Small intestine (tissue), 7 donors: ENCODE data around the gene MFSD11. TPM values are rescaled to one million over a fixed set of nuclear protein-coding genes. Genes with fewer than 3 reads are reported as not detected.
A peak's percentile ranks its signal among the peaks of the same experiment; 100 is the strongest.

Experiments used
- DNase-seq, 2 donors: peaks; one replicate each; pipeline versions ENCODE4 v3.0.0 to v3.0.0-alpha.2; 2013
- FAIRE-seq: peaks from 2 replicates; lab custom pipeline; 2012; peaks lifted over from hg19 to GRCh38; lab: Jason Lieb, UNC
- H3K27ac ChIP-seq, 3 donors: one replicate each; pipeline ENCODE4 v1.5.1; 2013; ENCODE audit warnings: low read length in 2 of 3, mild to moderate bottlenecking in 2 of 3, control low read depth in 1 of 3, inconsistent platforms in 1 of 3, low read depth in 1 of 3, moderate library complexity in 1 of 3
- H3K27me3 ChIP-seq, 3 donors: one replicate each; pipeline ENCODE4 v1.6.1; 2013; ENCODE audit warnings: low read length in 3 of 3, inconsistent platforms in 1 of 3; ENCODE audit not compliant: control insufficient read depth in 3 of 3, insufficient read depth in 3 of 3
- H3K36me3 ChIP-seq, 3 donors: one replicate each; pipeline ENCODE4 v1.6.1; 2013; ENCODE audit warnings: low read length in 3 of 3, inconsistent platforms in 1 of 3, low read depth in 1 of 3, mild to moderate bottlenecking in 1 of 3, moderate library complexity in 1 of 3; ENCODE audit not compliant: control insufficient read depth in 3 of 3, insufficient read depth in 2 of 3
- H3K4me1 ChIP-seq, 3 donors: one replicate each; pipeline ENCODE4 v1.6.1; 2013; ENCODE audit warnings: low read length in 2 of 3, inconsistent platforms in 1 of 3, low read depth in 1 of 3, mild to moderate bottlenecking in 1 of 3, moderate library complexity in 1 of 3; ENCODE audit not compliant: control insufficient read depth in 3 of 3, insufficient read depth in 2 of 3
- H3K4me3 ChIP-seq, 3 donors: one replicate each; pipeline ENCODE4 v1.5.1; 2013; ENCODE audit warnings: low read length in 3 of 3, control low read depth in 1 of 3, inconsistent platforms in 1 of 3, low read depth in 1 of 3, mild to moderate bottlenecking in 1 of 3, moderate library complexity in 1 of 3
- H3K9me3 ChIP-seq, 2 donors: one replicate each; pipeline ENCODE4 v1.6.1; 2013; ENCODE audit warnings: low read depth in 1 of 2, low read length in 1 of 2; ENCODE audit not compliant: control insufficient read depth in 2 of 2, insufficient read depth in 1 of 2
- whole genome bisulfite sequencing, 3 donors: extraction: QIAGEN DNeasy Blood & Tissue Kit; methylation state at CpG; one replicate each; pipeline ENCODE4 v1.1.7; 2013; 5-methylcytosine and 5-hydroxymethylcytosine counted together
- polyA plus RNA-seq, 4 donors: library from polyadenylated mRNA; stranded (reverse) in 3 of 4; unstranded in 1 of 4; fragments of 200-250 nt in 3 of 4; fragments of 120-200 nt in 1 of 4; gene quantifications; one replicate each; pipeline versions ENCODE4 v1.2.1 to v1.2.3, GENCODE V29; 2013
- donor health status: healthy with polysubstance abuse.
- donor health status: control.
- donor health status: control.
- donor health status: Bipolar disorder and iron deficiency.
- donor health status: healthy.

MFSD11 gene
- polyA plus RNA-seq, 4 donors: 8.3 to 28.4 (median 15.2) TPM

DNA sequence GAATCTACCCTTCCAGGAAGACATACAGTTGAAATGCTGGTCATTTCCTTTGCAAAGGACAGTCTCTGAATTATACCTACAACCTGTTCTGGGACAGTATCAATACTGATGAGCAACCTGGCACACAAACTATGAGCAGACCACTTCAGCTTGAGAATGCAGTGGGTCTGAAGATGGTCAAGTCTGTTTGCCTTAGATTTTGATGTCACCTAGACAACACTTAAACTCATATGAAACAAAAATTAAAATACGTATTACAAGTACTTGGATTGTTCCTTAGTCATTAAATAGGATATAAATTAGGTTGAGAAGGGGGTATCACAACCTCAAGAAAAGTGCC, 4.3 kb upstream of the MFSD11 start:
- Histone ChIP-seq H3K36me3 (peaks cover 9 to 29% (median 12%) of the 10 kb centered on the region in 3 donors), H3K27me3 (no peaks in the 10 kb centered on the region), H3K9me3 (no peaks in the 10 kb centered on the region), H3K4me1 (peaks cover 0 to 6% (median 5%) of the 10 kb centered on the region in 3 donors), H3K4me3 (peak overlapping the region in 1 of 3 donors; percentile 3), H3K27ac (no peak overlapping the region)
- FAIRE-seq: no peak
- no peak for DNase-seq
- 41 to 63% (median 53%) methylated on average over 1 of the region's 1 CpG for WGBS, 3 donors

DNA sequence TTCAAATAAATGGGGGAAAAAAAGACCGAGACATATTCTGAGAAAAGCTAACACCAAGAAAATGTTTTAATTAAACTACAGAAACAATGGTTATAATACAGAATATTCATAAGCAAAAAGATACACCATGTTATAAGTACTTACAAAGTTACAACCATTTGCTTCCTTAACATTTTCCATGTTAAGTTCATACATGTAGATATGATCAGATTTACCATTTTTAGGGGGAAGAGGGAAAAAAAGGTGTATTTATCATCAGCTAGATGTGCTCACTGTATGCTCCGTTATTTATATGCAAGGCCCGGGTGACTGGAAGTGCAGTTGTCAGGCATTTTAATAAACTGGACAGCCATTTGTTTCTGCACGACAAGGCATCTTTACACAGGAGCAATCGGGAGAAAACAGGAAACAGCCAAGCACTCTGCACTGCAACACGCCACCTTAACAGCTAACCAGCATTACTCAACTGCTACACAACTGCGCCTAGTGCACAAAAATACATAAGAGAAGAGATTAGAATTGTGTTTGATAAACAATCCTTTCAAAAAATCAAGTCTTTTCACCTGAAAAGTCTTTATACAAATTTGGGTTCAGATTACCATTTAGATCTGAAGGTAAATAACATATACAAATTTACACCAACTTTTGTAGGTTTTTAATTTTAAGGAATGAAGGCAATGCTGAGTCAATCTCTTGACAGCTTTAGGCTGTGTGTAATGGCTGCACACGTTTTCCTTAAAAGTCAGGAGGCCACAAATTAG, 3.7 kb upstream of the MFSD11 start:
- peaks cover 0 to 13% (median 5%) of the 10 kb centered on the region in 3 donors for H3K4me1 ChIP-seq
- H3K4me3 ChIP-seq: peak overlapping the region in 2 of 3 donors; percentile 16 to 91
- no peaks in the 10 kb centered on the region for H3K27me3 ChIP-seq
- peak; percentile 38 for DNase-seq
- peak overlapping the region in 1 of 3 donors; percentile 99 for H3K27ac ChIP-seq
- no peaks in the 10 kb centered on the region for H3K9me3 ChIP-seq
- peaks cover 9 to 29% (median 12%) of the 10 kb centered on the region in 3 donors for H3K36me3 ChIP-seq
- WGBS, 3 donors: 7 to 14% (median 7%) methylated on average over 8 of the region's 8 CpGs
- no peak for FAIRE-seq

DNA sequence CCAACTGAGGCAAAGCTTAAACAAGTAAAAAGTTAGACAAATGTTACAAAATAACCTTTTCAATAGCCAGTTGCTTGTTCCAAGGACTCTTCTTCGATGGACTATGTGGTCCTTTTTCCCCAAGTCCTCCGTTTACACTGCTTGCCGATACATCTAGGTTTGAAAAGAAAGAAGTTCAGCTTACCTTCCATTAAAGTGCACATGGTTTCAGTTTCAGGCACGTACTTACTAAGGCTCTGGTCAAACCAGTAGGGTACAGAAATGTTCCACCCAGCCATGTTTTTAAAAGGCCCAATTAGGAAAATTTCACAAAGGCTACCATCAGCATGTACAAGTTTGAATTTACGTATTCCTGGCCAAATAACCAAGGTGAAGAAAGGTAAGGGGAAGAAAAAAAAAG, 2.9 kb upstream of the MFSD11 start:
- H3K27ac ChIP-seq: peak overlapping the region in 2 of 3 donors; percentile 59 to 99
- peak; percentile 58 to 69 for DNase-seq
- no peaks in the 10 kb centered on the region for H3K9me3 ChIP-seq
- WGBS, 3 donors: 1 to 6% (median 4%) methylated on average over 5 of the region's 5 CpGs
- peaks cover 9 to 24% (median 12%) of the 10 kb centered on the region in 3 donors for H3K36me3 ChIP-seq
- no peaks in the 10 kb centered on the region for H3K27me3 ChIP-seq
- no peak for FAIRE-seq
- H3K4me1 ChIP-seq: peaks cover 0 to 14% (median 7%) of the 10 kb centered on the region in 3 donors
- H3K4me3 ChIP-seq: peak overlapping the region in 2 of 3 donors; percentile 16 to 91

DNA sequence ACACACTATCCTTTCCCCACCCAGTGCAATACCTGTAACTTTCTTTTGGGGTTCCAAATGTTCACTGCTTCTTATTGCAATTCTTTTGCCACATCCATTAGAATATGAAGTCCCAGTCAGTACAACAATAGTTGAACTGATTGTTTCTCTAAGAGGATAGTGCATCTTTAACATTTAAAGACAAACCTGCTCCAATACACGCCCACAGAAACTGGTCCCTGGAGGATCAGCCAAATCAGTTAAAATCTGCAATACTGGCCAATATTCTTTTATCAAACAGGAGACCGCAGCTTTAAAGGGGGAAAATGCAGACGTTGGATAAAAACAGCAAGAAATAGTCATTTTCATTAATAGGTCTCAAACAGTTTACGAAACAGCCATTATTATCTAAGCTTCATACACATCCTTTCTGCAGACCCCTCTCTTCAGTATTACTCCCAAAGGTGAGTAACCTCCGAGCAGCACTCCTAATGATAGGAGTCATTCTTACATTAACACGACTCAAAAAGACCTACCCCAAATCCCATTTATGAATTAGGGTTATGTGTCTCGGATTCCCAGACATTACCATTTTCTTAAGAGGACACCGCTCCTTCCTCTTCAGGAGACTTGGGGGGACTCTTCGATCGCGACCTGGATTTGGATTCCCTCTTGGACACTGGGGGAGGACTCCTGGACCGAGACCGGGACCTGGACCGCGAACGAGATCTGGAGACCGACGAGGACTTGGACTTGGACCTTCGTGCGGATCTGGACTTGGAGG, 2.2 kb upstream of the MFSD11 start:
- Histone ChIP-seq H3K27ac (peak overlapping the region; percentile 98 to 100 (median 99)), H3K4me3 (peak overlapping the region; percentile 91 to 98 (median 96)), H3K36me3 (peaks cover 9 to 18% (median 9%) of the 10 kb centered on the region in 3 donors), H3K27me3 (no peaks in the 10 kb centered on the region), H3K9me3 (no peaks in the 10 kb centered on the region), H3K4me1 (peaks cover 0 to 17% (median 7%) of the 10 kb centered on the region in 3 donors)
- FAIRE-seq (no peak), DNase-seq (peak; percentile 9 to 24)
- WGBS, 3 donors: 0 to 2% (median 0%) methylated on average over 20 of the region's 20 CpGs

DNA sequence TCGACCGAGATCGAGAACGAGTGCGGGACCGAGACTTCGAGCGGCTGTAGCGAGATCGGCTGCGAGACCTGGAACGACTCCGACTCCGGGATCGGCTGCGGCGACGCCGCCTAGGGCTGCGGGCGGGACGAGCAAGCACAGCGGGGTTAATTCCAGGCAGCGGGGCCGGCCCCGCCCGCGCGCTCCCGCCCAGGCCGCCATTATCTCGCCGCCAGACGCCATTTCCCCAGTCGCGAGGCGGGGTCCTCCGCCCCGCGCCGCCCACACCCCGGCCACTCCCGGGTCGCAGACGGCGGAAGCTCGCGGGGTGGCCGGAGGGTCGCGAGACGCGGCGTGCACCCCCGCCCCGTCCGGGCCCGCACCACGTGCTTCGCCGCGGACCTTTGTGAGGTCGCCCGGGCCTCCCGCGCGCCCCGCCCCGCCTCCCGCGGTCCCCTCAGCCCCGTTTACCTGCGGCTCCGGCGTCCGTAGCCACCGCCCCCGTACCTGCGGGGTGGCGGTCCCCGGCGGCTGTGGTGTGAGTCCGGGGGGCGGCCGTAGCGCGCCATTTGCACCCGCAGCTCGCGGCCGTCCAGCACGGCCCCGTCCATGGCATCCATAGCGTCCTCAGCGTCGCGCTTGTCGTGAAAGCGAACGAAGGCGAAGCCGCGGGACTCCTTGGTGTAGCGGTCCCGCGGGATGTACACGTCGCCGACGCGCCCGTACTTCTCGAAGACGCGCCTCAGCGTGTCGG, 1.4 kb upstream of the MFSD11 start:
- Histone ChIP-seq H3K9me3 (no peaks in the 10 kb centered on the region), H3K27me3 (no peaks in the 10 kb centered on the region), H3K4me1 (peaks cover 0 to 17% (median 7%) of the 10 kb centered on the region in 3 donors), H3K36me3 (peaks cover 11 to 20% (median 12%) of the 10 kb centered on the region in 3 donors), H3K4me3 (peak overlapping the region; percentile 91 to 98 (median 96)), H3K27ac (peak overlapping the region; percentile 98 to 100 (median 99))
- FAIRE-seq (no peak), DNase-seq (peak; percentile 75 to 91)
- WGBS, 3 donors: 0 to 1% (median 0%) methylated on average over 97 to 117 of the region's 117 CpGs

DNA sequence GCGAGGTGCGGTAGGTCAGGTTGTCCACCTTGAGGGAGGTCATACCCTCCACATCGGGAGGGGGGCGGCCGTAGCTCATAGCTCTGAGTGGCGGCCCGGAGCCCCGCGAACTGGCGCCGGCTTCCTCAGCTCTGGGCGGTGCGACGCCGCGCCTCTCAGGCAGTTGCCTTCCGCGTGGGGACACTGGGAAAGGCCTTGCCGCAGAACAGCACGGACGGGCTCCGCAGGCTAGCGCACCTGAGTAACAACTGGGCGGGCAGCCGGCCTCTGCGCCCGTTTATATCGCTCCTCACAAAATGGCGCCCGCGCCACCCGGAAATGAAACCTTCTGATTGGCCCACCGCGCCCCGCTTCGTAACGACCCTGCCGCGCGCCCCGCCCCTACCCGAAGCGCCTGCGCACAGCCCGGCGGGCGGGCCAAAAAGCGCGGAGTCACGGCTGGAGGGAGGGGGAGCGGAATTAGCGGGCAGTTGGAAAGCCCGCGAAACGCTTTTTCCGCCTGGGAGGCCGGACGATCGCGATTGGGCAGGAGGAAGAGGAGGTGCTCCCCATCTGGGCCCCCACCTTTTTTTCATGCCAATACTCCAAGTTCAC, 740 bp upstream of the MFSD11 start, which contains the start of gene SRSF2:
Gene SRSF2, minus strand, starts transcription at position 250 of the 594 bp plus-strand sequence. Its CDS starts 171 bp downstream, at position 79.
- H3K36me3 ChIP-seq: peaks cover 12 to 17% (median 14%) of the 10 kb centered on the region in 3 donors
- no peak for FAIRE-seq
- DNase-seq: peak; percentile 98 to 99
- no peaks in the 10 kb centered on the region for H3K27me3 ChIP-seq
- no peaks in the 10 kb centered on the region for H3K9me3 ChIP-seq
- H3K27ac ChIP-seq: peak within 1 kb of the TSS; percentile 100
- H3K4me3 ChIP-seq: peak within 1 kb of the TSS; percentile 91 to 98 (median 96)
- H3K4me1 ChIP-seq: peaks cover 0 to 17% (median 7%) of the 10 kb centered on the region in 3 donors
- 0% methylated on average over 37 to 60 of the region's 60 CpGs for whole genome bisulfite sequencing, 3 donors

DNA sequence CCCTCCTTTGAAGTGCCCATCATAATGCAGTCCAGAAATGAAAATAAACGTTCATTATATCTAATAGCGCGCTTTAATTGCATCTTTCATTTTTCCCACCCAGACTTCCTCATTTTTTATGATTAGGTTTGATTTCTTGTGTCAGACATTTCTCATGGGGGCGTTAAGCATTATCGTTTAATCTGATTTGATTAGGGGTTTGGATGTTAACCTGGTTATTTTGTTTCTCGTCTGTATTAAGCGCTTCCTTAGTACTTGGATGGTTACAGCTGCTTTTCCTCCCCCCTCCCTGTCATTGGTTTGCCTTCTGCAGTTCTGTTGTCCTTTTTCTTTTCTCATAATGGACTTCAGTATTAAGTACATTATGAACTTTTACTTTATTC, 540 bp downstream of the MFSD11 start:
- Histone ChIP-seq H3K9me3 (no peaks in the 10 kb centered on the region), H3K27me3 (no peaks in the 10 kb centered on the region), H3K4me3 (peak overlapping the region; percentile 62 to 98 (median 62)), H3K4me1 (peaks cover 0 to 17% (median 6%) of the 10 kb centered on the region in 3 donors), H3K27ac (peak overlapping the region; percentile 78 to 100 (median 100)), H3K36me3 (peaks cover 8 to 15% (median 14%) of the 10 kb centered on the region in 3 donors)
- FAIRE-seq: no peak
- WGBS, 3 donors: 2 to 4% (median 3%) methylated on average over 7 of the region's 7 CpGs
- DNase-seq: peak; percentile 7 to 35
